Peyer's patch (tissue), 4 donors: Measurements from ENCODE around the gene AKAP13.

Source experiments
- POLR2A ChIP-seq, 2 donors: fragments of 450-650 bp; IDR thresholded peaks; one replicate each; pipeline ENCODE4 v1.5.1; 2017; ENCODE audit warnings: antibody characterized with exemption in 2 of 2, mild to moderate bottlenecking in 2 of 2, moderate library complexity in 2 of 2
- TF ChIP-seq, protein P1 (sequence below), 6 experiments: fragments of 450-650 bp in 4 of 6; fragments of 200-600 bp in 2 of 6; sonication (generic) in 1 of 6; IDR thresholded peaks; one replicate each; pipeline ENCODE4 v1.5.1; 2017 to 2019; ENCODE audit warnings: antibody characterized with exemption in 6 of 6, mild to moderate bottlenecking in 3 of 6, moderate library complexity in 1 of 6

DNA sequence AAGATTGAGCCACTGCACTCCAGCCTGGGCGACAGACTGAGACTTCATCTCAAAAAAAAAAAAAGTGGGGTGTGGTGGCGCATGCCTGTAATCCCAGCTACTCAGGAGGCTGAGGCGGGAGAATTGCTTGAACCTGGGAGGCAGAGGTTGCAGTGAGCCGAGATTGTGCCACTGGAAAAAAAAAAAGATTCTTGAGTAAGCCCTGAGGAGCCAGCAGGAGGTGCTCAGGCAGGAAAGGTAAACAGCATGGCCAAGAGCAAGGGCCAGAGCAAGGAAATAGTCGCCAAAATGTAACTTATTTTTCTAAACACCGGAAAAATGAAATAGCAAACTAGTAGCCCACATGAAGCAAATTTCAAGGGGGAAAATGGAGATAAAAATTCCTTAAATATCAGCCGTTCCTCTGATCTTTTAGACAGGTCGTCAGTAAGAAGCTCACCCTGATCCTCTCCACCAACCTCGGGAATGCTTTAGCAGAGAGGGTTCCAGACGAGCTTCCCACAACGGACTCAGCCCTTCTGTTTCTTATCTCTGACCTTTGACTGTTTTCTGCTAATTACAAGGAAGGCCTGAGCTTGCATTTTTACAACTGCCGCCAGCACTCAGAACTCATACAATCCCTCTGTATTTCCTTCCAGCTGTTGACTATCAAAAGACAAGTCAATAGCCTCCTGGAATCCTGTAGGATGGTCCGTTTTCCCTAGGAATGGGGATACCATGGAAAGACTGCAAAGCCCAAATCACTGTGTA is 45.0 kb upstream of the AKAP13 start:
- TF ChIP-seq, protein P1, sequence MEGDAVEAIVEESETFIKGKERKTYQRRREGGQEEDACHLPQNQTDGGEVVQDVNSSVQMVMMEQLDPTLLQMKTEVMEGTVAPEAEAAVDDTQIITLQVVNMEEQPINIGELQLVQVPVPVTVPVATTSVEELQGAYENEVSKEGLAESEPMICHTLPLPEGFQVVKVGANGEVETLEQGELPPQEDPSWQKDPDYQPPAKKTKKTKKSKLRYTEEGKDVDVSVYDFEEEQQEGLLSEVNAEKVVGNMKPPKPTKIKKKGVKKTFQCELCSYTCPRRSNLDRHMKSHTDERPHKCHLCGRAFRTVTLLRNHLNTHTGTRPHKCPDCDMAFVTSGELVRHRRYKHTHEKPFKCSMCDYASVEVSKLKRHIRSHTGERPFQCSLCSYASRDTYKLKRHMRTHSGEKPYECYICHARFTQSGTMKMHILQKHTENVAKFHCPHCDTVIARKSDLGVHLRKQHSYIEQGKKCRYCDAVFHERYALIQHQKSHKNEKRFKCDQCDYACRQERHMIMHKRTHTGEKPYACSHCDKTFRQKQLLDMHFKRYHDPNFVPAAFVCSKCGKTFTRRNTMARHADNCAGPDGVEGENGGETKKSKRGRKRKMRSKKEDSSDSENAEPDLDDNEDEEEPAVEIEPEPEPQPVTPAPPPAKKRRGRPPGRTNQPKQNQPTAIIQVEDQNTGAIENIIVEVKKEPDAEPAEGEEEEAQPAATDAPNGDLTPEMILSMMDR (IDR thresholded peaks at IDR 0.05) = peak in 3 of 6 experiments; percentile 14 to 39 (median 24)
- no peak for TF ChIP-seq POLR2A (IDR thresholded peaks at IDR 0.05)
